HG03045 (cell line): ENCODE measurements around the gene NCOA3.

ENCODE experiments used
- ATAC-seq: cut with Tn5 transposase; IDR thresholded peaks from one replicate; pipeline ENCODE4 v1.9.1; 2021; ENCODE audit warnings: mild to moderate bottlenecking, moderate library complexity; ENCODE audit not compliant: unreplicated experiment

The NCOA3 gene

DNA sequence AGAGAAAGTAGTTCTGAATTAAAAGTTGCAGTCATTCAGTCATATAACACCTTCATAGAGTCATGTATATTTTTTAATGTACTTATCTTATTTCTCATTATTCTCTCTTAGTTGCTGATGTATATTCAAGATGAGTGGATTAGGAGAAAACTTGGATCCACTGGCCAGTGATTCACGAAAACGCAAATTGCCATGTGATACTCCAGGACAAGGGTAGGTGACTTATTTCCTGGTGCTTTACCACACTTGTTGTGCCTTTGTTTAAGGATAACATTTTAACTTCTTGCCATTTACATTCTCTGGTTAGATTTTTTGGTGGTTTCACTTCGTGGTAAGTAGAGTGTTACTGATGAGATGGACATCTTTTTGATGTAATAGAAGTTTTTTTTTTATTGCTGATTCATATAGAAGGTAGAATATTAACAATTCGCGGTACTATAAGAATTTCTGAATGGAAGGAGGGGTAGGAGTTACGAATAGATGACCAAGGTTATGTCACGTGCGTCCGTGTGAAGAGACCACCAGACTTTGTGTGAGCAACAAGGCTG lies 120.5 kb downstream of the NCOA3 start:
- no peak for ATAC-seq

DNA sequence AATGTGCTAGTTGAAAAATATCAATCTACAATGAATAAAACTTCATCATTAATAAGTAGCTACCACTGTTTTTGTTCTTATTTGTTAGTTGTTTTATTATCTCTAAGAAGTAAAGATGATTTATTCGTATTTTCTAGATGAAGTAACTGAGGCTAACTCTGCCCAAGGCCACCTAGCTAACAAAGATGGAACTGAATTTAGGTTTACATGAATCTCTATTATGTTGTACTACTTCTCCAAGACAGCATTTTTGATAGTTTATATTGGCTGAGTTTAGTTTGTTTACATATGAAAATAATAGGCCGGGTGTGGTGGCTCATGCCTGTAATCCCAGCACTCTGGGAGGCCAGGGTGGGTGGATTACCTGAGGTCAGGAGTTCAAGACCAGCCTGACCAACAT lies 121.5 kb downstream of the NCOA3 start:
- ATAC-seq = no peak

GRCh38 chr20:47627540-47627939 lies 125.9 kb downstream of the NCOA3 start:
- no peak for ATAC-seq

GRCh38 chr20:47629907-47630306 lies 128.2 kb downstream of the NCOA3 start:
- ATAC-seq = no peak

- ATAC-seq = no peak
Measured at GRCh38 chr20:47631078-47631477, 129.4 kb downstream of the NCOA3 start.

DNA sequence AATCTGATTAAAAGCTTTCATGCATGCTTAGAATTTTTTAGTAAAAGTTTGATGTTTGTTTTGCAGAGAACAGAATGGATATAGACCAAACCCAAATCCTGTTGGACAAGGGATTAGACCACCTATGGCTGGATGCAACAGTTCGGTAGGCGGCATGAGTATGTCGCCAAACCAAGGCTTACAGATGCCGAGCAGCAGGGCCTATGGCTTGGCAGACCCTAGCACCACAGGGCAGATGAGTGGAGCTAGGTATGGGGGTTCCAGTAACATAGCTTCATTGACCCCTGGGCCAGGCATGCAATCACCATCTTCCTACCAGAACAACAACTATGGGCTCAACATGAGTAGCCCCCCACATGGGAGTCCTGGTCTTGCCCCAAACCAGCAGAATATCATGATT lies 133.6 kb downstream of the NCOA3 start:
- no peak for ATAC-seq

DNA sequence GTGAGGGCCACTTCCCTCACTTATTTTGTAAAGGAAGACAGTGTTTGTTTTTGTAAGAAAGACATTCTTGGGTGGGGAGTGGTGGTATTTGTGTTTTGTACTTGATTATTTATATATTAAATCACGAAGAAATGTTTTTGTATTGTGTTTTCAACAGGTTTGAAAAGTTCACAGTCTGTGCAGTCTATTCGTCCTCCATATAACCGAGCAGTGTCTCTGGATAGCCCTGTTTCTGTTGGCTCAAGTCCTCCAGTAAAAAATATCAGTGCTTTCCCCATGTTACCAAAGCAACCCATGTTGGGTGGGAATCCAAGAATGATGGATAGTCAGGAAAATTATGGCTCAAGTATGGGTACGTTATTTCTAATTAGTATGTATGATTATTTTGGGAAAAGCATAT lies 137.2 kb downstream of the NCOA3 start:
- no peak for ATAC-seq

DNA sequence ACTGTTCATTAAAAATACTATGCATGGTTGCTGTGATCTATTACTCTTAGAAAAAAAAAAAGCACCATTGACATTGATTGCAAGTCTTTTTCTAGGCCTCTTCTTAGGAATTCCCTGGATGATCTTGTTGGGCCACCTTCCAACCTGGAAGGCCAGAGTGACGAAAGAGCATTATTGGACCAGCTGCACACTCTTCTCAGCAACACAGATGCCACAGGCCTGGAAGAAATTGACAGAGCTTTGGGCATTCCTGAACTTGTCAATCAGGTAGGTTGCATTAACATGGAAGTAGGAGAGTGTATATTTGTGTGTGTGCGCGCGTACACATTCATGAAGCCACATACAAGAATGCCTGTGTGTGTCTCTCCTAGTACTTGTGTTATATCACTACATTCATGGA lies 140.4 kb downstream of the NCOA3 start:
- no peak for ATAC-seq

GRCh38 chr20:47642624-47643023 lies 140.9 kb downstream of the NCOA3 start:
- no peak for ATAC-seq

DNA sequence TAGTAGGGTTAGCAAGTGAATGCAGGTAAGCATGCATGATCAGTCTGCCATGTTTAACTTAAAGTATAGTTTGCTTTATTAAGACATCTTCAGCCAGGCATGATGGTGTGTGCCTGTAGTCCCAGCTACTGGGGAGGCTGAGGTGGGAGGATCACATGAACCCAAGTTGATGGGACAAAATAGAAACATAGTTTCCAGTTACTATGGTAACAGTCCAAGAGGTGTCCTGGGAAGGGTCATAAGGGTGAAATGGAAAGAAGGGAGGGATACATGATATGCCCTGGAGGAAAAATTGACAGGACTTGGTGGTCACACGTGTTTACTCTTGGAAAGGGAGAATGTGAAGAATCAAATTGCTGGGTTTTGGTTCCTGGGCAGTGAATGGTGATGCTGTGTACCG lies 143.9 kb downstream of the NCOA3 start:
- ATAC-seq = no peak

- ATAC-seq = no peak
Measured at GRCh38 chr20:47647994-47648393, 146.3 kb downstream of the NCOA3 start.

GRCh38 chr20:47648943-47649342 lies 147.3 kb downstream of the NCOA3 start:
- ATAC-seq = no peak

- ATAC-seq = no peak
Measured at GRCh38 chr20:47652301-47652700, 150.6 kb downstream of the NCOA3 start.

DNA sequence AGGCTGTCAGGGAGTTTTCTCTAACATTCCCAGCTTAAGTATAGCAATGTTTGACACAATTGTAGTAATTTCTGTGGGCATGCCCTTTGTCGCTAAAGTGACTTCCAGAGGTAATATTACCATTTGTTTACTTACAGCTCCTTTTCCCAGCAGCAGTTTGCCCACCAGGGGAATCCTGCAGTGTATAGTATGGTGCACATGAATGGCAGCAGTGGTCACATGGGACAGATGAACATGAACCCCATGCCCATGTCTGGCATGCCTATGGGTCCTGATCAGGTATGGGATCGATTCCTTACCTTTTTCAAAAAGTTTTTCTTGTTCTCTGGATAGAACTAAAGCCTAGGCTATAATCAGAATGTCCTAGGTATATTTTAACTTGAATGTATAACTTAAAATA lies 151.1 kb downstream of the NCOA3 start:
- no peak for ATAC-seq

GRCh38 chr20:47653869-47654268 lies 152.2 kb downstream of the NCOA3 start:
- ATAC-seq = no peak

DNA sequence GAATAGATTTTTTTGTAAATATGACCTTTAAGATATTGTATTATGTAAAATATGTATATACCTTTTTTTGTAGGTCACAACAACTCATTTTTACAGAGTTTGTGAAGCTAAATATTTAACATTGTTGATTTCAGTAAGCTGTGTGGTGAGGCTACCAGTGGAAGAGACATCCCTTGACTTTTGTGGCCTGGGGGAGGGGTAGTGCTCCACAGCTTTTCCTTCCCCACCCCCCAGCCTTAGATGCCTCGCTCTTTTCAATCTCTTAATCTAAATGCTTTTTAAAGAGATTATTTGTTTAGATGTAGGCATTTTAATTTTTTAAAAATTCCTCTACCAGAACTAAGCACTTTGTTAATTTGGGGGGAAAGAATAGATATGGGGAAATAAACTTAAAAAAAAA lies 152.7 kb downstream of the NCOA3 start:
- no peak for ATAC-seq

DNA sequence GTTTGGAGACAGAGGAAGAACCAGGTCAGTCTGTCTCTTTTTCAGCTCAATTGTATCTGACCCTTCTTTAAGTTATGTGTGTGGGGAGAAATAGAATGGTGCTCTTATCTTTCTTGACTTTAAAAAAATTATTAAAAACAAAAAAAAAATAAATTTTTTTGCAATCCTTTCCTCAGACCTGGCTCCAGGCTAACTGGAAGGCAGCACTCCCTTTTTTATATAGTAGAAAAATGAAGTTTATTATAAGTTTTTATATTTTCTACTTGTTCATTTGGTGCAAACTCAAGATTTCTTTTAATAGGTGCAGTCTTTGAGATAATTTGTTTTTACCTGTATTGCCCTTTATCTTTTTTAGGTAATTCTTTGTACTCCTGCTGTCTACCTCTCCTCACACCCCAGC lies 153.9 kb downstream of the NCOA3 start:
- ATAC-seq = no peak

- ATAC-seq = no peak
Measured at GRCh38 chr20:47656318-47656717, 154.6 kb downstream of the NCOA3 start.

DNA sequence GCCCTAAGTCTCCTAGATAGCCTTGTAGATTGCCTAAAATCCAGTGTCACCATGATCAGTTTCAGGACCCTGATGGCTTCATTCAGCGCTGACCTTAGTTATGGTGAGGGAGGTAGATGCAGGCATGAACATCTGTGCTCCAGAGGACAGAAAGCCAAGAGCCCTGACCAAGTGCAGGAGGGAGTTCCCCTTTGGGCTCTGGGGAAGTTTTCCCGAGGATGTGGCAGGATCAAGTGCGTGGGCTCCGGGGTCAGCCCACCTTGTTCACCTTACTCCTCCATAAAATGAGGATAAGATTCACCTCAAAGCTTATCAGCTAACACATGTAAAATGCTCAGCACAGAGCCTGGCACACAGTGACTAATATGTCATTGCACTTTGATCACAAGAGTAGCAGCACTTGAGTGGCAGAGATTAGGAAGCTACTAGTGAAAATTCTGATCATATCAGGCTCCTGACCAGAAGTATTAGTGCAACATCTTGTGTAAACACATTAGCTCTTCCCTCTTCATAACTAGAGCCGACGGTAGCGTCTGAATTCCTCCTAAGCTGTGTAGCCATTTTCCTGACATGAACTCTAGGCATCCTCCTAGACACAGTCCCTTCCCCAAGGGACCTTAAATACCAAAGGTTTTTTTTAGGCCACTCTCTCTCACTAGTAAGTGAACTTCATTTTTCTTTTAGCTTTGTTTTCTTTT lies 158.4 kb downstream of the NCOA3 start:
- ATAC-seq = no peak

DNA sequence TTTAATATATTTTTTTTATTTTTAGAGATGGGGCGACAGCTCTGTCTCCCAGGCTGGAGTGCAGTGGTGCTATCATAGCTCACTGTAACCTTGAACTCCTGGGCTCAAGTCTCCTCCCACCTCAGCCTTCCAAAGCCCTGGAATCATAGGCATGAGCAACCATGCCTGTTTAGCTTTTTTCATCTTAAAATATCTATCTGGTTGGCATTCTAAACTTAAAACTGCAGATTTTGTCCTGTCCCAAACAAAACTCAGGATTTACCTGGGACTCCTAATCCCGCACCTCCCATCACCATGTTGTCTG lies 158.9 kb downstream of the NCOA3 start:
- no peak for ATAC-seq

- no peak for ATAC-seq
Measured at GRCh38 chr20:47660983-47661700, 159.5 kb downstream of the NCOA3 start.

- ATAC-seq = no peak
Measured at GRCh38 chr20:47661714-47662113, 160.0 kb downstream of the NCOA3 start.
